Measurements from ENCODE around the gene ARHGAP9. TPM values are rescaled to one million over a fixed set of nuclear protein-coding genes. Genes with fewer than 3 reads are reported as not detected.
"Not testable (repeated sequence)": the region's sequence is repeated elsewhere in the genome, so short reads cannot be mapped to it uniquely, and the experiment has no call there.

ARHGAP9 gene
- total RNA-seq, 1 donor from 2014 or later: 28.7 TPM

GRCh38 chr12:57516617-57517153 is 37.0 kb upstream of the ARHGAP9 start:
- TF ChIP-seq, protein P1, sequence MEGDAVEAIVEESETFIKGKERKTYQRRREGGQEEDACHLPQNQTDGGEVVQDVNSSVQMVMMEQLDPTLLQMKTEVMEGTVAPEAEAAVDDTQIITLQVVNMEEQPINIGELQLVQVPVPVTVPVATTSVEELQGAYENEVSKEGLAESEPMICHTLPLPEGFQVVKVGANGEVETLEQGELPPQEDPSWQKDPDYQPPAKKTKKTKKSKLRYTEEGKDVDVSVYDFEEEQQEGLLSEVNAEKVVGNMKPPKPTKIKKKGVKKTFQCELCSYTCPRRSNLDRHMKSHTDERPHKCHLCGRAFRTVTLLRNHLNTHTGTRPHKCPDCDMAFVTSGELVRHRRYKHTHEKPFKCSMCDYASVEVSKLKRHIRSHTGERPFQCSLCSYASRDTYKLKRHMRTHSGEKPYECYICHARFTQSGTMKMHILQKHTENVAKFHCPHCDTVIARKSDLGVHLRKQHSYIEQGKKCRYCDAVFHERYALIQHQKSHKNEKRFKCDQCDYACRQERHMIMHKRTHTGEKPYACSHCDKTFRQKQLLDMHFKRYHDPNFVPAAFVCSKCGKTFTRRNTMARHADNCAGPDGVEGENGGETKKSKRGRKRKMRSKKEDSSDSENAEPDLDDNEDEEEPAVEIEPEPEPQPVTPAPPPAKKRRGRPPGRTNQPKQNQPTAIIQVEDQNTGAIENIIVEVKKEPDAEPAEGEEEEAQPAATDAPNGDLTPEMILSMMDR (IDR thresholded peaks at IDR 0.05): no peak
- TF ChIP-seq POLR2A (IDR thresholded peaks at IDR 0.05) (no peak), POLR2AphosphoS5 (IDR thresholded peaks at IDR 0.05; ENCODE audit: insufficient read depth in 1 of 2, low read depth in 1 of 2) (no peak)
- Histone ChIP-seq H3K4me1 (peaks cover 40% of the 10 kb centered on the region), H3K27ac (peak overlapping the region; percentile 99), H3K9me3 (no peaks in the 10 kb centered on the region), H3K4me3 (no peak overlapping the region), H3K36me3 (peaks cover 0 to 53% of the 10 kb centered on the region in 2 donors), H3K27me3 (no peaks in the 10 kb centered on the region)
- no peak for DNase-seq (ENCODE audit: extremely low spot score in 2 of 2)
- intact Hi-C loops (cut with DNase I): no loop called here

DNA sequence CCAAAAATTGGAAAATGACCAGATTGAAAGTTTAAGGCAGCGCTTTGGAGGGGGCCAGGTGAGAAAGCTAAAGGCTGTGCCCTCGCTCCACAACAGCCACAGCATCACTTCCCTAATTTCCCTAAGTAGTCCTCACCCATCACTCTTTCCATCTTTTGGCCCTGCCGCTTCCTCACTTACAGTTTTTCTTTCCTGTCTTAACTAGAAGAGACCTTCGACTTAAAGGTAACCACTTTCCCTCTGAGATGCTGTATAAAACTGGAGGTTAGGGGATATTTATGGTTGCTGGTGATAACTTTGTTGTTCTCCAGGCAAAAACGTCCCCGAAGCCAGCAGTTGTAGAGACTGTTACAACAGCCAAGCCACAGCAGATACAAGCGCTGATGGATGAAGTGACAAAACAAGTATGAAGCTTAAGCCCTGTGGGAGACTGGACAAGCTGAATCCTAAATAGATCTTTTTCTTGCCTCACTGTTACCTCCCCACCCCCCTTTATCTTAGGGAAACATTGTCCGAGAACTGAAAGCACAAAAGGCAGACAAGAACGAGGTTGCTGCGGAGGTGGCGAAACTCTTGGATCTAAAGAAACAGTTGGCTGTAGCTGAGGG is 36.4 kb upstream of the ARHGAP9 start:
- no peak for DNase-seq (ENCODE audit: extremely low spot score in 2 of 2)
- peaks cover 33% of the 10 kb centered on the region for H3K4me1 ChIP-seq
- H3K27ac ChIP-seq: no peak overlapping the region

DNA sequence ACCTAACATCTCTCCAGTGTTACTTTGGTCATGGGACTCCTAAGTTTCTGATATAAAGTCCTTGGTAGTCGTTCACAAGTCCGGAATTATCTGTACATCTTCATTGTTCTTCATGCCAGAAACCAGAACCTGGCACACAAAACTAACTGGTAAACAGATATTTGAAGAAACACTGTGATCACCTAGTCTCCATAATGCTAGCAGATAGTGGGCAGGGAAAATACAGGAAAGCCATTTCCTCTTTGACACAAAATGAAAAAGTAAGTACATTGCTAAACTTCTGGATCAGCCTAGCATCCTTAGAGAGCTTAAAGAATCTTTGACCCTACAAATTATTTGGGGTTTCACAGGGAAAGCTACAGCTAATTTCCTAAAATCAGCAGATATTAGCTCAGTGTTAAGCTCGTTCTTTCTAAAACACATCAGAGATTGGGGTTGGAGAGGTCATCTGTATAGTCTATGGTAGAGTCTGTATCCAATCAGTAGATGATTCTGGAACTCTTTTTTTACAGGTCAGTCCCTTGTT is 35.8 kb upstream of the ARHGAP9 start:
- DNase-seq (ENCODE audit: extremely low spot score in 2 of 2): no peak
- Histone ChIP-seq H3K36me3 (peaks cover 0 to 61% of the 10 kb centered on the region in 2 donors), H3K9me3 (no peaks in the 10 kb centered on the region), H3K27me3 (no peaks in the 10 kb centered on the region), H3K4me1 (peaks cover 30% of the 10 kb centered on the region), H3K27ac (no peak overlapping the region), H3K4me3 (no peak overlapping the region)
- TF ChIP-seq, protein P1 (IDR thresholded peaks at IDR 0.05): no peak
- TF ChIP-seq POLR2A (IDR thresholded peaks at IDR 0.05): no peak
- no peak for TF ChIP-seq POLR2AphosphoS5 (IDR thresholded peaks at IDR 0.05; ENCODE audit: insufficient read depth in 1 of 2, low read depth in 1 of 2)
- intact Hi-C loops (cut with DNase I): no loop called here

More for the DNA sequence above, 36.4 kb upstream of the ARHGAP9 start:
- H3K4me3 ChIP-seq: no peak overlapping the region
- intact Hi-C loops (cut with DNase I): no loop called here
- TF ChIP-seq, protein P1 (IDR thresholded peaks at IDR 0.05): no peak
- TF ChIP-seq POLR2AphosphoS5 (IDR thresholded peaks at IDR 0.05; ENCODE audit: insufficient read depth in 1 of 2, low read depth in 1 of 2) (no peak), POLR2A (IDR thresholded peaks at IDR 0.05) (no peak)
- H3K27me3 ChIP-seq: no peaks in the 10 kb centered on the region
- peaks cover 0 to 58% of the 10 kb centered on the region in 2 donors for H3K36me3 ChIP-seq
- no peaks in the 10 kb centered on the region for H3K9me3 ChIP-seq

DNA sequence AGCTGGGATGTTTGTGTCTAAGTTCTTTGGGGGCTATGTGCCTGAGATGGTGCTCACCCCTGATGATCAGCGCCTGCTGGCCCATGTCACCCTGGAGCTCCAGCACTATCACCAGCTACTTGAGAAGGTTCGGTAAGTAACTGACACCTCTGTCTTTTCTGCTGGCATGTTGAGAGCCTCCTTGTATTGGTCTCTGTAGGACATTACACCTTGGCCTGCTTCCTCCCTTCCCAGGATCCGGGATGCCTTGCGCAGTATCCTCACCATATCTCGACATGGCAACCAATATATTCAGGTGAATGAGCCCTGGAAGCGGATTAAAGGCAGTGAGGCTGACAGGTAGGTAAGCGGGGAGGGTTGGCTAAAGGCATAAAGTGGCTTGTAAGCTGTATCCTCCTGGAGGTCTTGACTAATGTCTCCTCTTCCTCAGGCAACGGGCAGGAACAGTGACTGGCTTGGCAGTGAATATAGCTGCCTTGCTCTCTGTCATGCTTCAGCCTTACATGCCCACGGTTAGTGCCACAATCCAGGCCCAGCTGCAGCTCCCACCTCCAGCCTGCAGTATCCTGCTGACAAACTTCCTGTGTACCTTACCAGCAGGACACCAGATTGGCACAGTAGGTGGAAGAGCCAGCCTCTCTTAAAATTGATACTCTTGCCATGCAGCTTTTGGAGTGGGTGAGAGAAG is 35.2 kb upstream of the ARHGAP9 start:
- Histone ChIP-seq H3K27me3 (no peaks in the 10 kb centered on the region), H3K9me3 (no peaks in the 10 kb centered on the region), H3K4me3 (no peak overlapping the region), H3K27ac (no peak overlapping the region), H3K4me1 (peaks cover 30% of the 10 kb centered on the region), H3K36me3 (peaks cover 0 to 67% of the 10 kb centered on the region in 2 donors)
- TF ChIP-seq, protein P1 (IDR thresholded peaks at IDR 0.05): no peak
- no peak for DNase-seq (ENCODE audit: extremely low spot score in 2 of 2)
- intact Hi-C loops (cut with DNase I): no loop called here

GRCh38 chr12:57514246-57514645 is 34.6 kb upstream of the ARHGAP9 start:
- intact Hi-C loops (cut with DNase I); H3K9me3 ChIP-seq; H3K27me3 ChIP-seq; H3K4me3 ChIP-seq; H3K27ac ChIP-seq; DNase-seq (ENCODE audit: extremely low spot score in 2 of 2): not testable (repeated sequence)
- Histone ChIP-seq H3K4me1 (peaks cover 26% of the 10 kb centered on the region), H3K36me3 (peaks cover 0 to 74% of the 10 kb centered on the region in 2 donors)

DNA sequence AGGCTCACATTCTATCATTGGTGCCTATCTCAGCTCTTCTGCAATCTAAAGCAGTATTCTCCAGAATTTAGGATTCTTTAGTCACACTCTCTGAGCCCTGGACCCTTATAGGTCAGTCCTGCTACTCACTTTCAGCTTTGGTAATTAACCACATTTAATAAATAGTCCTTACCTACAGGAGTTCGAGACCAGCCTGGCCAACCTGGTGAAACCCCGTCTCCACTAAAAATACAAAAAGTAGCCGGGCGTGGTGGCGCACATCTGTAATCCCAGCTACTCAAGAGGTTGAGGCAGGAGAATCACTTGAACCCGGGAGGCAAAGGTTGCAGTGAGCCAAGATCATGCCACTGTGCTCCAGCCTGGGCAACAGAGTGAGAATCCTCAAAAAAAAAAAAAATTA is 34.0 kb upstream of the ARHGAP9 start:
- H3K9me3 ChIP-seq; intact Hi-C loops (cut with DNase I); H3K4me3 ChIP-seq; DNase-seq (ENCODE audit: extremely low spot score in 2 of 2); H3K27ac ChIP-seq; H3K27me3 ChIP-seq: not testable (repeated sequence)
- peaks cover 0 to 76% of the 10 kb centered on the region in 2 donors for H3K36me3 ChIP-seq
- H3K4me1 ChIP-seq: peaks cover 20% of the 10 kb centered on the region

Data from vagina (tissue), 2 donors.